Stimulated activated CD4-positive, alpha-beta T cell treated with anti-CD3 and anti-CD28 coated beads, Interleukin-2, amount 100 ng/mL, for 48 hours (primary cell): Measurements from ENCODE around the gene GCDH.

Experiments used
- DNase-seq, 2 donors: peaks; one replicate each; pipeline ENCODE4 v3.0.0-alpha.2; 2020

Gene GCDH

GRCh38 chr19:12943437-12944044, 52.6 kb downstream of the GCDH start:
- DNase-seq, result no peak

- DNase-seq, result no peak
These were observed 53.2 kb downstream of the GCDH start for GRCh38 chr19:12944104-12944674.

- peak; percentile 99 for DNase-seq
These were observed 54.6 kb downstream of the GCDH start, which contains the start of gene RAD23A for GRCh38 chr19:12945479-12946091. Gene RAD23A (plus strand): TSS chr19:12945862. CDS start chr19:12945949, 87 bp downstream.

GRCh38 chr19:12946092-12946721, 55.2 kb downstream of the GCDH start:
- DNase-seq, result peak; percentile 49 to 51

- DNase-seq, result no peak
These were observed 56.0 kb downstream of the GCDH start for GRCh38 chr19:12946731-12947496.

GRCh38 chr19:12947702-12948611, 57.0 kb downstream of the GCDH start:
- DNase-seq, result no peak

GRCh38 chr19:12948612-12949362, 57.8 kb downstream of the GCDH start:
- DNase-seq, result no peak
